KG1 (cell line): ENCODE measurements around the gene IZUMO4.

ENCODE experiments used
- DNase-seq: peaks from one replicate; lab custom pipeline; 2025; lab: John Stamatoyannopoulos, UW

IZUMO4 gene

GRCh38 chr19:2108251-2109016 is 11.7 kb downstream of the IZUMO4 start:
- no peak for DNase-seq

GRCh38 chr19:2109046-2109864 is 12.5 kb downstream of the IZUMO4 start:
- DNase-seq, result no peak

- no peak for DNase-seq
Observed at GRCh38 chr19:2110822-2111221, 14.1 kb downstream of the IZUMO4 start.

- DNase-seq, result no peak
Observed at GRCh38 chr19:2111425-2111824, 14.7 kb downstream of the IZUMO4 start.

GRCh38 chr19:2111886-2112285 is 15.2 kb downstream of the IZUMO4 start:
- no peak for DNase-seq

GRCh38 chr19:2112516-2113320 is 16.0 kb downstream of the IZUMO4 start:
- no peak for DNase-seq

- no peak for DNase-seq
Observed at GRCh38 chr19:2113439-2114211, 16.9 kb downstream of the IZUMO4 start.

GRCh38 chr19:2114218-2114617 is 17.5 kb downstream of the IZUMO4 start:
- no peak for DNase-seq

GRCh38 chr19:2114821-2115220 is 18.1 kb downstream of the IZUMO4 start:
- no peak for DNase-seq

GRCh38 chr19:2115324-2115723 is 18.6 kb downstream of the IZUMO4 start:
- DNase-seq, result no peak

- DNase-seq, result no peak
Observed at GRCh38 chr19:2115911-2116426, 19.3 kb downstream of the IZUMO4 start.

- no peak for DNase-seq
Observed at GRCh38 chr19:2116507-2116906, 19.8 kb downstream of the IZUMO4 start.

- no peak for DNase-seq
Observed at GRCh38 chr19:2117215-2117960, 20.7 kb downstream of the IZUMO4 start.

- DNase-seq, result no peak
Observed at GRCh38 chr19:2118438-2118837, 21.7 kb downstream of the IZUMO4 start.

GRCh38 chr19:2119921-2120785 is 23.4 kb downstream of the IZUMO4 start:
- DNase-seq, result no peak

GRCh38 chr19:2120821-2121220 is 24.1 kb downstream of the IZUMO4 start:
- no peak for DNase-seq

- DNase-seq, result no peak
Observed at GRCh38 chr19:2121416-2122051, 24.8 kb downstream of the IZUMO4 start.

- DNase-seq, result no peak
Observed at GRCh38 chr19:2122251-2122650, 25.5 kb downstream of the IZUMO4 start.

- no peak for DNase-seq
Observed at GRCh38 chr19:2122982-2123381, 26.3 kb downstream of the IZUMO4 start.
